ENCODE data around the gene ACE. TPM values are rescaled to one million over a fixed set of nuclear protein-coding genes. Genes with fewer than 3 reads are reported as not detected.

Gene ACE
- total RNA-seq, 2 donors from 2014 or later, result 38.3 to 45.2 TPM

GRCh38 chr17:63437287-63438091 is 39.4 kb upstream of the ACE start:
- DNase-seq, result no peak
- no peaks in the 10 kb centered on the region for H3K27me3 ChIP-seq
- peaks cover 14% of the 10 kb centered on the region for H3K4me1 ChIP-seq
- H3K4me3 ChIP-seq, result no peak overlapping the region
- H3K9me3 ChIP-seq, result no peaks in the 10 kb centered on the region
- no peak for TF ChIP-seq CTCF (IDR thresholded peaks at IDR 0.05)
- no peaks in the 10 kb centered on the region for H3K36me3 ChIP-seq
- no peak overlapping the region for H3K27ac ChIP-seq
- H3K9ac ChIP-seq (ENCODE audit: low read depth in 2 of 2, low read length in 2 of 2), result no peak overlapping the region
- intact Hi-C loops (cut with DNase I), result no loop called here

- Histone ChIP-seq H3K27ac (peak overlapping the region; percentile 17), H3K4me3 (no peak overlapping the region), H3K27me3 (no peaks in the 10 kb centered on the region), H3K4me1 (peaks cover 5% of the 10 kb centered on the region), H3K36me3 (no peaks in the 10 kb centered on the region), H3K9ac (ENCODE audit: low read depth in 2 of 2, low read length in 2 of 2) (peak overlapping the region in 1 of 2 donors; percentile 30), H3K9me3 (no peaks in the 10 kb centered on the region)
- TF ChIP-seq CTCF (IDR thresholded peaks at IDR 0.05), result no peak
- DNase-seq, result no peak
- intact Hi-C loops (cut with DNase I), result no loop called here
These were observed 38.5 kb upstream of the ACE start for GRCh38 chr17:63438092-63439051.

- no peak for DNase-seq
- TF ChIP-seq CTCF (IDR thresholded peaks at IDR 0.05), result no peak
- Histone ChIP-seq H3K9me3 (no peaks in the 10 kb centered on the region), H3K9ac (ENCODE audit: low read depth in 2 of 2, low read length in 2 of 2) (peak overlapping the region in 1 of 2 donors; percentile 39), H3K27ac (peak overlapping the region; percentile 42), H3K4me3 (no peak overlapping the region), H3K27me3 (no peaks in the 10 kb centered on the region), H3K36me3 (no peaks in the 10 kb centered on the region), H3K4me1 (no peaks in the 10 kb centered on the region)
- intact Hi-C loops (cut with DNase I), result no loop called here
These were observed 37.2 kb upstream of the ACE start for GRCh38 chr17:63439687-63440086.

GRCh38 chr17:63440127-63440769 is 36.6 kb upstream of the ACE start:
- intact Hi-C loops (cut with DNase I), result no loop called here
- Histone ChIP-seq H3K9me3 (no peaks in the 10 kb centered on the region), H3K4me1 (no peaks in the 10 kb centered on the region), H3K9ac (ENCODE audit: low read depth in 2 of 2, low read length in 2 of 2) (peak overlapping the region; percentile 24 to 39), H3K36me3 (no peaks in the 10 kb centered on the region), H3K27ac (peak overlapping the region; percentile 42), H3K27me3 (no peaks in the 10 kb centered on the region), H3K4me3 (no peak overlapping the region)
- no peak for TF ChIP-seq CTCF (IDR thresholded peaks at IDR 0.05)
- DNase-seq, result no peak

- intact Hi-C loops (cut with DNase I), result no loop called here
- H3K9ac ChIP-seq (ENCODE audit: low read depth in 2 of 2, low read length in 2 of 2), result peak overlapping the region in 1 of 2 donors; percentile 24
- H3K9me3 ChIP-seq, result no peaks in the 10 kb centered on the region
- H3K27me3 ChIP-seq, result no peaks in the 10 kb centered on the region
- no peak for TF ChIP-seq CTCF (IDR thresholded peaks at IDR 0.05)
- H3K27ac ChIP-seq, result peak overlapping the region; percentile 42
- no peak overlapping the region for H3K4me3 ChIP-seq
- no peak for DNase-seq
- H3K4me1 ChIP-seq, result no peaks in the 10 kb centered on the region
- H3K36me3 ChIP-seq, result no peaks in the 10 kb centered on the region
These were observed 36.0 kb upstream of the ACE start for GRCh38 chr17:63440770-63441335.

Measured in colonic mucosa (tissue), 4 donors.